ENCODE data around the gene APOBEC3A.

GRCh38 chr22:39007177-39007576 is 49.8 kb downstream of the APOBEC3A start:
- TF ChIP-seq CTCF (IDR thresholded peaks at IDR 0.05) (no peak), POLR2A (IDR thresholded peaks at IDR 0.05) (no peak), POLR2AphosphoS5 (IDR thresholded peaks at IDR 0.05) (no peak), EP300 (IDR thresholded peaks at IDR 0.05; ENCODE audit: low read depth) (no peak)
